Cardiac fibroblast (primary cell): Measurements from ENCODE around the gene LRRC8C.
"Not testable (repeated sequence)": the region's sequence is repeated elsewhere in the genome, so short reads cannot be mapped to it uniquely, and the experiment has no call there.

ENCODE experiments used
- DNase-seq, 2 donors: peaks; one replicate each; pipeline versions ENCODE4 v3.0.0 to v3.0.0-alpha.2; 2010; ENCODE audit warnings: low read depth in 2 of 2
- H3K4me3 ChIP-seq, 2 donors: replicated peaks in 1 of 2; 1 replicate in 1 of 2; 2 replicates in 1 of 2; pipeline ENCODE4 v1.5.1; 2011; ENCODE audit warnings: low read depth in 2 of 2, low read length in 2 of 2, mild to moderate bottlenecking in 2 of 2, moderate library complexity in 1 of 2
- CTCF ChIP-seq: IDR thresholded peaks from one replicate; pipeline ENCODE4 v1.5.1; 2011; ENCODE audit warnings: low read depth, mild to moderate bottlenecking, low read length, inconsistent platforms

The LRRC8C gene

DNA sequence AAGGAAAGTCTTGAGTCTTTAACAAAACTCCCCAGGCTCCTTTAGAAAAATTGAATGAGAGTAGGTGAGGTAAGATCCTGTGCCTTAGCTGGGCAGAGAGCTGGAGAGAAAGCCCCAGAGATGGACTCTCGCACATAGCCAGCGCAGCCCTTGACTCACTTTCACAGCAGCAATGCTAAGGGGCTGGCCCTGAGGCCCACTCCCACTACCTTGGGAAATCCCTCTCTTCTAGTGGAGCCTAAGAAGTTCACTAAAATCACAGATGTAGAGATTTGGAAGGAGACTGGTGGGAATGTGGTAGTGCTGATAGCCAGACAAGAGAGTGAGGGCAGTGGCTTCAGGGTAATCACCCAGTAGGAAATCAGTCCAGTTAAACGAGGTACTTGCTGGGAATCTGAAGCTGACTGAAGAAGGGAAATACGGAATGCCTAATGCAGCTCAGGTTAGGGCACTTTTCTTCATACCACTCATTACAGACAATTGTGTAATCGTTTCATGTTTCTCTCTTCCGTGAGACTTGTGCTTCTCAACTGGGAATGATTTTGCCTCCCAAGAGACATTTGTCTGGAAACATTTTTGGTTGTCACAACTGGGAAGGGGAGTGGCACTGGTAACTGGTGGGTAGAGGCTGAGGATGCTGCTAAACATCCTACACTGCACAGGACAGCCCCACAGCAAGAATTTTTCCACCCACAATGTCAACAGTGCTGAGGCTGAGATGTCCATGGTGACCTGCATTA, 42.4 kb upstream of the LRRC8C start:
- TF ChIP-seq CTCF = no peak
- DNase-seq = peak in 1 of 2 donors; percentile 58
- no peak overlapping the region for H3K4me3 ChIP-seq

GRCh38 chr1:89592861-89593302, 40.0 kb upstream of the LRRC8C start:
- peak in 1 of 2 donors; percentile 38 for DNase-seq
- H3K4me3 ChIP-seq = not testable (repeated sequence)

- H3K4me3 ChIP-seq = no peak overlapping the region
- peak in 1 of 2 donors; percentile 55 for DNase-seq
- TF ChIP-seq CTCF = no peak
These were observed 38.7 kb upstream of the LRRC8C start for GRCh38 chr1:89594096-89594740.

GRCh38 chr1:89596698-89597097, 36.2 kb upstream of the LRRC8C start:
- no peak overlapping the region for H3K4me3 ChIP-seq
- TF ChIP-seq CTCF = no peak
- no peak for DNase-seq

DNA sequence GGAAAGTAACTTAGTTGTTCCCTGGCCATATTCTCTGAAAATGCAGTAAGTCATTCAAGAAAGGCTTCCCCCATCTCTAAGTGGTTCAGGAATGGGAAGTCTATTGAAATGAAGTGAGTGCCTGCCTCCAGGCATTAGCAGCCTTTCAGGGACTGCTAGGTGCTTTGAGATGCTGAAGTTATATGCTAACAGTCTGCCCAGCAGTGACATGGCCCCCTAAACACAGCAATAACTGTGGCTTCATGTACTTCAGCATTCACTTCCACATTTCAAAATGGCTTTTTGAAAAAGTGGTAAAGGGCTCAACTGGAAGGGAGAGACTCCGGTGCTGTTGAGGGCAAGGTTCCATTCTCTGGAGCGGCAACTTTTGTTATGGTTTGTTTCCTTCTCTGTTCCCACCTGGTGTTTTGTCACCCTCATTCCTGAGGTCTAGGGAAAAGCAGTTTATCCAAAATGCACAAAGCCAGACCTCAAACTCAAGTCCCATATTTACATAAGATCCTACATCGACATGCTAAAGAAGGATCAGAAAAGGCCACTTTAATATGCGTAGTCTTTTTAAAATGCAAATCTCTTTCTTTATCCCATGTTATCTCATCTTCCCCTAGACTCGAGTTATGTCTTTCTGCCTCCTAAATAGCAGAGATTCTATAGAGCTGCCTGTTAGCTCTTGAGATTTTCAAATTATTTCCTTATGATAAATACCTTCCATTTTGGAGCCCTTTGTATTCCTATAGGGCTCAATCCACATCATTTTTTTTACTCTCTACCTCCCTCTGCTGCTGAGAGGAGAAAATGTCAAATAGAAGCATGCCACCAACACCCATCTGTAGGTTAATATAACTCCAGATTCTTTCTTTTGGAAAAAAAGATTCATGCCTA, 34.2 kb upstream of the LRRC8C start:
- TF ChIP-seq CTCF = peak; percentile 57

DNA sequence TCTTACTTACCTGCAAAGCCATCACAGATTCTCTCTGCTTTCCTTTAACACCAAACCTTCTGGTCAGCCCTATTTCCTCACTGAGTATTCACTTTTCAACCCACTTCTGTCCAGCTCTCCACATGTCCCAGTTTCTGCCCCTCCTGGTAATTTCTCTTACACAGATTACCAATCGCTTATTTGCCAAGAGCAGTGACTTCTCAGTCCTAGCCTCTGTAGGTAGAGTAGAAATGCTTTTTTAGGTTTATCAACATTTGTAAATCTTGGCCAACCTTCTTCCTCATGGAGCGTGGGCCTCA, 33.6 kb upstream of the LRRC8C start:
- TF ChIP-seq CTCF = no peak
- H3K4me3 ChIP-seq = no peak overlapping the region
- DNase-seq = no peak

More for the DNA sequence above, 34.2 kb upstream of the LRRC8C start:
- no peak overlapping the region for H3K4me3 ChIP-seq
- DNase-seq = peak; percentile 61 to 66
